ENCODE measurements around the gene CRYGN. TPM values are rescaled to one million over a fixed set of nuclear protein-coding genes. Genes with fewer than 3 reads are reported as not detected.

CRYGN gene
- total and polyA plus RNA-seq, 8 donors, result not detected

DNA sequence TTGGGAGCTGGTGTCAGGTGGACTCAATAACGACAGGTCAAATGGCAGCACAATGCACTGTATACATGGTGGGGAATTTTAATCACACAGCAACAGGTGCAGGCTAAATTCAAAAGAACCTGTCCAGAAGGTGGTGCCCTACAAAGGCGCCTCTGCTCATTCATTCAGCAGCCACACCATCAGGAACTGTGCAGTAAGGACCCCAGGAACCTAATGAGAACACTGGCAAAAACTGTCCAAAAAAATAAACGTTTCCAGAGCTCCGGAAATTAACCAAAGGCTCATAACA lies 21.9 kb upstream of the CRYGN start:
- peaks cover 14 to 32% (median 26%) of the 10 kb centered on the region in 4 donors for H3K4me1 ChIP-seq
- no peak for TF ChIP-seq POLR2A (IDR thresholded peaks at IDR 0.05)
- TF ChIP-seq, protein P1, sequence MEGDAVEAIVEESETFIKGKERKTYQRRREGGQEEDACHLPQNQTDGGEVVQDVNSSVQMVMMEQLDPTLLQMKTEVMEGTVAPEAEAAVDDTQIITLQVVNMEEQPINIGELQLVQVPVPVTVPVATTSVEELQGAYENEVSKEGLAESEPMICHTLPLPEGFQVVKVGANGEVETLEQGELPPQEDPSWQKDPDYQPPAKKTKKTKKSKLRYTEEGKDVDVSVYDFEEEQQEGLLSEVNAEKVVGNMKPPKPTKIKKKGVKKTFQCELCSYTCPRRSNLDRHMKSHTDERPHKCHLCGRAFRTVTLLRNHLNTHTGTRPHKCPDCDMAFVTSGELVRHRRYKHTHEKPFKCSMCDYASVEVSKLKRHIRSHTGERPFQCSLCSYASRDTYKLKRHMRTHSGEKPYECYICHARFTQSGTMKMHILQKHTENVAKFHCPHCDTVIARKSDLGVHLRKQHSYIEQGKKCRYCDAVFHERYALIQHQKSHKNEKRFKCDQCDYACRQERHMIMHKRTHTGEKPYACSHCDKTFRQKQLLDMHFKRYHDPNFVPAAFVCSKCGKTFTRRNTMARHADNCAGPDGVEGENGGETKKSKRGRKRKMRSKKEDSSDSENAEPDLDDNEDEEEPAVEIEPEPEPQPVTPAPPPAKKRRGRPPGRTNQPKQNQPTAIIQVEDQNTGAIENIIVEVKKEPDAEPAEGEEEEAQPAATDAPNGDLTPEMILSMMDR (IDR thresholded peaks at IDR 0.05), result no peak
- TF ChIP-seq POLR2AphosphoS5 (IDR thresholded peaks at IDR 0.05), result no peak
- no peak for TF ChIP-seq EP300 (IDR thresholded peaks at IDR 0.05)
- DNase-seq, result no peak
- peaks cover 17 to 35% (median 28%) of the 10 kb centered on the region in 4 donors for H3K36me3 ChIP-seq
- H3K9me3 ChIP-seq, result peaks cover 0 to 14% (median 7%) of the 10 kb centered on the region in 4 donors
- H3K27ac ChIP-seq, result peak overlapping the region in 3 of 5 donors; percentile 73 to 95 (median 86)
- 67 to 71% (median 69%) methylated on average over 4 of the region's 4 CpGs for WGBS, 5 donors
- no peaks in the 10 kb centered on the region for H3K27me3 ChIP-seq
- H3K4me3 ChIP-seq, result no peak overlapping the region
- intact Hi-C loops (cut with DNase I; ENCODE audit: low total_unique reads), result no loop called here

- DNase-seq, result no peak
- Histone ChIP-seq H3K9me3 (peaks cover 0 to 14% (median 7%) of the 10 kb centered on the region in 4 donors), H3K36me3 (peaks cover 15 to 29% (median 23%) of the 10 kb centered on the region in 4 donors), H3K4me3 (no peak overlapping the region), H3K4me1 (peaks cover 14 to 32% (median 26%) of the 10 kb centered on the region in 4 donors), H3K27ac (peak overlapping the region in 4 of 5 donors; percentile 73 to 95 (median 84)), H3K27me3 (no peaks in the 10 kb centered on the region)
- intact Hi-C loops (cut with DNase I; ENCODE audit: low total_unique reads), result no loop called here
- 85 to 91% (median 88%) methylated on average over 6 of the region's 6 CpGs for WGBS, 5 donors
- TF ChIP-seq POLR2AphosphoS5 (IDR thresholded peaks at IDR 0.05) (no peak), POLR2A (IDR thresholded peaks at IDR 0.05) (no peak), EP300 (IDR thresholded peaks at IDR 0.05) (no peak)
- TF ChIP-seq, protein P1 (IDR thresholded peaks at IDR 0.05), result no peak
These were observed 21.4 kb upstream of the CRYGN start for GRCh38 chr7:151461096-151461941.

GRCh38 chr7:151460474-151460855 lies 20.5 kb upstream of the CRYGN start:
- intact Hi-C loops (cut with DNase I; ENCODE audit: low total_unique reads), result no loop called here
- Histone ChIP-seq H3K4me1 (peaks cover 14 to 32% (median 26%) of the 10 kb centered on the region in 4 donors), H3K4me3 (peak overlapping the region in 3 of 4 donors; percentile 0 to 23 (median 2)), H3K9me3 (peaks cover 0 to 14% (median 7%) of the 10 kb centered on the region in 4 donors), H3K36me3 (peaks cover 6 to 20% (median 14%) of the 10 kb centered on the region in 4 donors), H3K27ac (peak overlapping the region in 4 of 5 donors; percentile 73 to 95 (median 84)), H3K27me3 (no peaks in the 10 kb centered on the region)
- DNase-seq, result no peak
- TF ChIP-seq POLR2AphosphoS5 (IDR thresholded peaks at IDR 0.05), result no peak
- TF ChIP-seq, protein P1 (IDR thresholded peaks at IDR 0.05), result no peak
- no peak for TF ChIP-seq EP300 (IDR thresholded peaks at IDR 0.05)
- no peak for TF ChIP-seq POLR2A (IDR thresholded peaks at IDR 0.05)
- WGBS, 5 donors, result 58 to 73% (median 64%) methylated on average over 7 to 10 of the region's 10 CpGs

DNA sequence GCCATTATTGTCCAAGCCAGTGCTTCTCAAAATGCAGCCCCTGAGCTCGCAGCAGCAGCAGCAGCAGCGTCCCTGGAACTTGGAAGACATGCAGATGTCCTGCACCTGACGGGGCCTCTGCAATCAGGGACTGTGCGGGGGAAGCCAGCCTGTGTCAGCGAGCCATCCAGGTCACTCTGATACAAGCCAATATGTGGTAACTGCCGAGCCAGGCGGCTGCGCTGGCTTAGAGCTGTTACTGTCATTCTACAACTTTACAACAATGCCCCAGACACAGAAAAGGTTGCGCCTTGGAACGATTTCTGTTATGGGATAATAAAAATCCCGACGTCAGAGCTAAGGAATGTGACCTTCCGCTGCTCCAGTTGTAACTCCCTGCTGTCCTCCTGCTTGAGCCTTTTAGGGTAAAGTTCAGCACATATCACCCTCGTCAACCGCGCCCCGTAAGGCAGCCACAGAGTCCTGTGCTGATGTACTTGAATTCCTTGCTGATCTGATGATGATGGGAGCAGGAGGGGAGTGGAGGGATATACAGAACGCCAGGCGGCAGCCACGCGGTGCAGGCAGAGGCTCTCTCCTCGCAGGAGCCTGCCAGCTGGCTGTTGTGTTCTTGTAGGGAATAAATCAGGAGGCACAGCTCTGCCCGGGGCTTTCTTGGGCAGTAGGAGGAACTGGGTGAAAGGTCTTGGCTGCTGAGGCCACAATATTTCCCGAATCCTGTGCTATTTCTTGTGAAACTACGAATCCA lies 20.0 kb upstream of the CRYGN start:
- H3K36me3 ChIP-seq, result peaks cover under 1 to 15% (median 9%) of the 10 kb centered on the region in 4 donors
- peak overlapping the region; percentile 0 to 23 (median 8) for H3K4me3 ChIP-seq
- peak; percentile 73 to 92 for DNase-seq
- peaks cover 0 to 14% (median 7%) of the 10 kb centered on the region in 4 donors for H3K9me3 ChIP-seq
- 8 to 13% (median 10%) methylated on average over 24 to 25 of the region's 25 CpGs for WGBS, 5 donors
- intact Hi-C loops (cut with DNase I; ENCODE audit: low total_unique reads), result no loop called here
- no peak for TF ChIP-seq POLR2A (IDR thresholded peaks at IDR 0.05)
- peak; percentile 65 to 96 (median 83) for TF ChIP-seq POLR2AphosphoS5 (IDR thresholded peaks at IDR 0.05)
- peak; percentile 87 for TF ChIP-seq EP300 (IDR thresholded peaks at IDR 0.05)
- TF ChIP-seq, protein P1 (IDR thresholded peaks at IDR 0.05), result peak in 1 of 7 experiments; percentile 21
- H3K4me1 ChIP-seq, result peaks cover 14 to 32% (median 26%) of the 10 kb centered on the region in 4 donors
- H3K27ac ChIP-seq, result peak overlapping the region in 4 of 5 donors; percentile 73 to 95 (median 84)
- H3K27me3 ChIP-seq, result no peaks in the 10 kb centered on the region

Measured in stomach (tissue), 9 donors.